GM12878 (cell line): Measurements from ENCODE around the gene ZSCAN10. TPM values are rescaled to one million over a fixed set of nuclear protein-coding genes. Genes with fewer than 3 reads are reported as not detected.

Experiments
- ATAC-seq: fragments of 200-7000 bp; cut with Tn5 transposase; 3 replicates; pipeline ENCODE4 v1.9.1; 2020; ENCODE audit warnings: mild to moderate bottlenecking, moderate library complexity
- BruUV-seq: library from RNA; stranded (reverse); fragments of 400-500 nt; replicated peaks from 2 replicates; lab custom pipeline; 2021; lab: Mats Ljungman, UMichigan
- CTCF ChIA-PET: fragments of 300-600 bp; sonication (Branson Sonifier 250); formaldehyde crosslinking; extraction: SDS; loops from one replicate; lab custom pipeline; 2021; ENCODE audit warnings: inconsistent platforms; lab: Yijun Ruan, JAX
- POLR2A ChIA-PET: fragments of 350-600 bp; formaldehyde crosslinking; extraction: SDS; loops from one replicate; lab custom pipeline; 2021; ENCODE audit warnings: inconsistent platforms; lab: Charles Lee
- RAD21 ChIA-PET: fragments of 300-600 bp; sonication (Branson Sonifier 250); formaldehyde crosslinking; loops from one replicate; lab custom pipeline; 2023; ENCODE audit warnings: antibody characterized with exemption; ENCODE audit not compliant: unreplicated experiment; lab: Charles Lee
- SMC1A ChIA-PET: fragments of 300-600 bp; sonication (Branson Sonifier 250); formaldehyde crosslinking; loops from one replicate; lab custom pipeline; 2023; ENCODE audit not compliant: unreplicated experiment, uncharacterized antibody; lab: Charles Lee
- DNase-seq: peaks from one replicate; pipeline ENCODE4 v3.0.0-alpha.2; 2011; ENCODE audit warnings: low read depth, low spot score
- FAIRE-seq: peaks from 3 replicates; lab custom pipeline; 2011; peaks lifted over from hg19 to GRCh38; lab: Jason Lieb, UNC
- H2AFZ ChIP-seq: 2 replicates; pipeline ENCODE4 v1.6.0; 2011; ENCODE audit warnings: low read depth, low read length, control low read depth; ENCODE audit not compliant: control insufficient read depth
- H3K27ac ChIP-seq: 2 replicates; pipeline ENCODE4 v1.5.1; 2011; ENCODE audit warnings: control low read depth; ENCODE audit not compliant: control insufficient read depth, insufficient read depth
- H3K27me3 ChIP-seq, 2 experiments: replicated peaks in 1 of 2; 2 replicates each; pipeline versions ENCODE4 v1.6.0 to v1.6.1; 2011; ENCODE audit warnings: low read length in 1 of 2; ENCODE audit not compliant: control insufficient read depth in 2 of 2, insufficient read depth in 2 of 2
- H3K36me3 ChIP-seq, 2 experiments: 2 replicates each; pipeline ENCODE4 v1.5.1; 2011; ENCODE audit warnings: low read length in 1 of 2; ENCODE audit not compliant: control insufficient read depth in 2 of 2, insufficient read depth in 2 of 2
- H3K4me1 ChIP-seq: 2 replicates; pipeline ENCODE4 v1.6.1; 2011; ENCODE audit warnings: mild to moderate bottlenecking, low read length, moderate library complexity, mixed read lengths; ENCODE audit not compliant: control insufficient read depth, insufficient read depth
- H3K4me2 ChIP-seq: 2 replicates; pipeline ENCODE4 v1.6.0; 2011; ENCODE audit warnings: control low read depth; ENCODE audit not compliant: control insufficient read depth, insufficient read depth
- H3K4me3 ChIP-seq: fragments of 200-600 bp; sonication (generic); 2 replicates; pipeline ENCODE4 v1.5.1; 2016
- H3K79me2 ChIP-seq: 2 replicates; pipeline ENCODE4 v1.6.0; 2011; ENCODE audit warnings: low read length; ENCODE audit not compliant: control insufficient read depth, insufficient read depth
- H3K9ac ChIP-seq: 2 replicates; pipeline ENCODE4 v1.8.0; 2011; ENCODE audit warnings: low read length, control low read depth, mixed read lengths; ENCODE audit not compliant: control insufficient read depth, insufficient read depth
- H3K9me3 ChIP-seq: replicated peaks from 3 replicates; pipeline ENCODE4 v1.5.1; 2011; ENCODE audit warnings: mild to moderate bottlenecking, low read length; ENCODE audit not compliant: control insufficient read depth, insufficient read depth
- H4K20me1 ChIP-seq: 2 replicates; pipeline ENCODE4 v1.6.0; 2011; ENCODE audit not compliant: control insufficient read depth, insufficient read depth
- BACH1 ChIP-seq: fragments of 450-650 bp; IDR thresholded peaks from 2 replicates; pipeline ENCODE4 v1.6.1; 2017; ENCODE audit warnings: mild to moderate bottlenecking, borderline replicate concordance
- BCL11A ChIP-seq: IDR thresholded peaks from 2 replicates; pipeline ENCODE4 v1.6.1; 2011; ENCODE audit warnings: low read depth, low read length
- BHLHE40 ChIP-seq, 2 experiments: fragments of 450-650 bp in 1 of 2; IDR thresholded peaks; 2 replicates each; pipeline ENCODE4 v1.6.1; 2011 to 2017; ENCODE audit warnings: low read depth in 2 of 2, borderline replicate concordance in 1 of 2, improper control_type of control experiment in 1 of 2, low read length in 1 of 2, mild to moderate bottlenecking in 1 of 2
- CHD4 ChIP-seq: fragments of 200-600 bp; sonication (generic); IDR thresholded peaks from 2 replicates; pipeline ENCODE4 v1.6.1; 2016; ENCODE audit warnings: mild to moderate bottlenecking
- CREM ChIP-seq: IDR thresholded peaks from 2 replicates; pipeline ENCODE4 v1.6.1; 2014; ENCODE audit warnings: antibody characterized with exemption, low read depth
- DPF2 ChIP-seq: fragments of 450-650 bp; IDR thresholded peaks from 2 replicates; pipeline ENCODE4 v1.6.1; 2017; ENCODE audit warnings: mild to moderate bottlenecking
- HDGF ChIP-seq: fragments of 450-650 bp; IDR thresholded peaks from 2 replicates; pipeline ENCODE4 v1.6.1; 2016; ENCODE audit warnings: antibody characterized with exemption
- LARP7 ChIP-seq: fragments of 450-650 bp; IDR thresholded peaks from 2 replicates; pipeline ENCODE4 v1.6.1; 2017; ENCODE audit warnings: mild to moderate bottlenecking
- MLLT1 ChIP-seq: fragments of 450-650 bp; IDR thresholded peaks from 2 replicates; pipeline ENCODE4 v1.6.1; 2016; ENCODE audit warnings: mild to moderate bottlenecking
- PAX8 ChIP-seq: fragments of 450-650 bp; IDR thresholded peaks from 2 replicates; pipeline ENCODE4 v1.6.1; 2017; ENCODE audit warnings: mild to moderate bottlenecking, moderate library complexity
- PKNOX1 ChIP-seq: fragments of 450-650 bp; IDR thresholded peaks from 2 replicates; pipeline ENCODE4 v1.6.1; 2016; ENCODE audit warnings: mild to moderate bottlenecking
- PML ChIP-seq: IDR thresholded peaks from 2 replicates; pipeline ENCODE4 v1.6.1; 2012; ENCODE audit warnings: low read length, inconsistent platforms
- RAD51 ChIP-seq: fragments of 450-650 bp; IDR thresholded peaks from 2 replicates; pipeline ENCODE4 v1.6.1; 2016; ENCODE audit warnings: moderate library complexity, mild to moderate bottlenecking, inconsistent platforms
- STAT3 ChIP-seq: IDR thresholded peaks from 2 replicates; pipeline ENCODE4 v1.6.1; 2011; ENCODE audit warnings: low read depth, low read length, improper control_type of control experiment
- SUPT20H ChIP-seq: IDR thresholded peaks from 2 replicates; pipeline ENCODE4 v1.6.1; 2011; ENCODE audit warnings: low read depth, mild to moderate bottlenecking, low read length, moderate library complexity, borderline replicate concordance; ENCODE audit not compliant: control insufficient read depth
- ZBTB11 ChIP-seq: fragments of 450-650 bp; formaldehyde crosslinking; IDR thresholded peaks from 2 replicates; pipeline ENCODE4 v1.5.0; 2022; ENCODE audit warnings: mild to moderate bottlenecking, missing genetic modification characterization
- WGBS: methylation state at CpG from one replicate; pipeline ENCODE4 v1.1.6; 2016; ENCODE audit warnings: low lambda C conversion rate; ENCODE audit not compliant: insufficient replicate concordance, insufficient coverage; ENCODE audit errors: missing lambda C conversion rate; 5-methylcytosine and 5-hydroxymethylcytosine counted together
- in situ Hi-C: fragments of 300-500 bp; cut with MboI; formaldehyde crosslinking; loops from 9 replicates; pipeline ENCODE4 v1.14.3; 2018; ENCODE audit warnings: mixed read lengths
- intact Hi-C: fragments of 100-400 bp; cut with micrococcal nuclease; formaldehyde crosslinking; loops from one replicate; pipeline ENCODE4 v1.14.2; 2022; ENCODE audit not compliant: unreplicated experiment
- polyA plus RNA-seq, 11 experiments: library from polyadenylated mRNA; depleted of rRNA in 4 of 11; unstranded in 6 of 11; stranded (reverse) in 5 of 11; fragments of >200 nt; fragmentation: Nextera tagmentation in 4 of 11; fragmentation: Illumina TruSeq in 1 of 11; extraction: Ambion mirVana in 4 of 11; extraction: Trizol in 1 of 11; gene quantifications; 1 replicate in 1 of 11; 2 replicates in 10 of 11; pipeline versions ENCODE4 v1.2.1 to v1.2.3, GENCODE V29; 2011 to 2016; ENCODE audit warnings: inconsistent platforms in 2 of 11, missing spikeins in 2 of 11, low read depth in 1 of 11
- total RNA-seq, 4 experiments: library from RNA; depleted of rRNA in 3 of 4; stranded (reverse); fragments of >200 nt in 3 of 4; fragmentation: Illumina TruSeq in 1 of 4; extraction: Trizol in 1 of 4; gene quantifications; 2 replicates each; pipeline versions ENCODE4 v1.2.1 to v1.2.3, GENCODE V29; 2013 to 2021

ZSCAN10 gene
- total and polyA plus RNA-seq, 10 of the 15 experiments (the other 5 are each of a cell fraction or from before 2014, with no cell fraction given): 0.06 to 0.33 TPM; not detected in 8

GRCh38 chr16:3065742-3066439, 33.2 kb downstream of the ZSCAN10 start:
- ChIA-PET SMC1A (interaction anchor here (1.0 to 6.1 kb wide), 6 partner anchors 10 to 63 kb away, joined by 3 to 52 read pairs (median 6); no protein-coding TSS in a partner anchor), CTCF (interaction anchor here (0.5 to 9.5 kb wide), 9 partner anchors 11 to 200 kb away, joined by 3 to 174 read pairs (median 5); no protein-coding TSS in a partner anchor), RAD21 (interaction anchor here (1.2 to 3.9 kb wide), 6 partner anchors 10 to 93 kb away, joined by 3 to 23 read pairs (median 6); partner anchors contain the start of gene ZSCAN10), POLR2A (interaction anchor here (1.1 to 2.7 kb wide), 3 partner anchors 10 to 73 kb away, joined by 4 to 38 read pairs (median 8); partner anchors contain the start of gene ZNF213)
- no peaks in the 10 kb centered on the region for H3K27me3 ChIP-seq
- intact Hi-C loops (no loop called here), in situ Hi-C loops (no loop called here)
- ATAC-seq (peak; percentile 7), DNase-seq (no peak), FAIRE-seq (no peak)
- no peak for TF ChIP-seq STAT3
- TF ChIP-seq PAX8: no peak
- no peak for TF ChIP-seq RAD51
- no peak for TF ChIP-seq BCL11A
- TF ChIP-seq CHD4: no peak
- no peak for TF ChIP-seq BHLHE40 (IDR thresholded peaks at IDR 0.05; ENCODE audit: borderline replicate concordance in 1 of 2, low read depth in 2 of 2, low read length in 1 of 2)
- no peak for TF ChIP-seq PML
- peak; percentile 99 for TF ChIP-seq MLLT1
- TF ChIP-seq HDGF: 0 out of 2 replicates have a peak, but pooled peaks have one; percentile 6
- TF ChIP-seq PKNOX1: no peak
- no peak for TF ChIP-seq ZBTB11 (CRISPR knock-in tag)
- no peak for TF ChIP-seq SUPT20H
- TF ChIP-seq CREM: no peak
- no peak for TF ChIP-seq DPF2
- no peak for TF ChIP-seq BACH1
- TF ChIP-seq LARP7: 0 out of 2 replicates have a peak, but pooled peaks have one; percentile 10
- H3K9me3 ChIP-seq: no peaks in the 10 kb centered on the region; the same call in 2 of the 3 replicates
- H4K20me1 ChIP-seq: no peaks in the 10 kb centered on the region
- peaks cover 25% of the 10 kb centered on the region for H3K79me2 ChIP-seq
- H2AFZ ChIP-seq: peak overlapping the region; percentile 77
- WGBS: 88% methylated on average over 26 of the region's 26 CpGs
- H3K4me2 ChIP-seq: peak overlapping the region; percentile 89
- no peaks in the 10 kb centered on the region; a peak in 2 of 4 replicates for H3K36me3 ChIP-seq
- H3K4me1 ChIP-seq: peaks cover 19% of the 10 kb centered on the region
- H3K27ac ChIP-seq: peak overlapping the region; percentile 86
- peak overlapping the region; percentile 75 for H3K9ac ChIP-seq
- peak overlapping the region; percentile 62 for H3K4me3 ChIP-seq
- no TSS peak for BruUV-seq
